HG03558 (cell line): ENCODE data around the gene PLSCR2.
"Not testable (repeated sequence)": the region's sequence is repeated elsewhere in the genome, so short reads cannot be mapped to it uniquely, and the experiment has no call there.

ENCODE experiments used
- ATAC-seq: cut with Tn5 transposase; IDR thresholded peaks from one replicate; pipeline ENCODE4 v1.9.1; 2021; ENCODE audit warnings: moderate number of reproducible peaks; ENCODE audit not compliant: unreplicated experiment; ENCODE audit errors: extremely low read depth

The PLSCR2 gene

GRCh38 chr3:146493221-146493620 lies 23.9 kb upstream of the PLSCR2 start:
- ATAC-seq = no peak

GRCh38 chr3:146491303-146491702 lies 21.9 kb upstream of the PLSCR2 start:
- ATAC-seq = no peak

- no peak for ATAC-seq
Measured at GRCh38 chr3:146485297-146485696, 15.9 kb upstream of the PLSCR2 start.

- no peak for ATAC-seq
Measured at GRCh38 chr3:146476094-146476740, 6.9 kb upstream of the PLSCR2 start.

GRCh38 chr3:146474976-146475375 lies 5.6 kb upstream of the PLSCR2 start:
- not testable (repeated sequence) for ATAC-seq

- no peak for ATAC-seq
Measured at GRCh38 chr3:146473726-146474125, 4.4 kb upstream of the PLSCR2 start.

GRCh38 chr3:146472611-146473010 lies 3.2 kb upstream of the PLSCR2 start:
- ATAC-seq = no peak

- ATAC-seq = no peak
Measured at GRCh38 chr3:146471012-146471411, 1.7 kb upstream of the PLSCR2 start.

GRCh38 chr3:146470425-146470990 lies 1.1 kb upstream of the PLSCR2 start:
- ATAC-seq = no peak

GRCh38 chr3:146468671-146469149 lies 651 bp downstream of the PLSCR2 start:
- ATAC-seq = no peak

GRCh38 chr3:146468234-146468633 lies 1.1 kb downstream of the PLSCR2 start:
- no peak for ATAC-seq

GRCh38 chr3:146466604-146467003 lies 2.8 kb downstream of the PLSCR2 start:
- ATAC-seq = no peak

- ATAC-seq = no peak
Measured at GRCh38 chr3:146465693-146466465, 3.5 kb downstream of the PLSCR2 start.

- no peak for ATAC-seq
Measured at GRCh38 chr3:146464783-146465182, 4.6 kb downstream of the PLSCR2 start.

- no peak for ATAC-seq
Measured at GRCh38 chr3:146464005-146464595, 5.3 kb downstream of the PLSCR2 start.

- ATAC-seq = no peak
Measured at GRCh38 chr3:146454796-146455195, 14.6 kb downstream of the PLSCR2 start.

- ATAC-seq = no peak
Measured at GRCh38 chr3:146449613-146450012, 19.7 kb downstream of the PLSCR2 start.

GRCh38 chr3:146449076-146449475 lies 20.3 kb downstream of the PLSCR2 start:
- no peak for ATAC-seq

GRCh38 chr3:146446026-146446425 lies 23.3 kb downstream of the PLSCR2 start:
- ATAC-seq = no peak

GRCh38 chr3:146440310-146440709 lies 29.1 kb downstream of the PLSCR2 start:
- ATAC-seq = not testable (repeated sequence)

- ATAC-seq = no peak
Measured at GRCh38 chr3:146432066-146432465, 37.3 kb downstream of the PLSCR2 start.
